ENCODE measurements around the gene ANKRD33B.

The ANKRD33B gene

GRCh38 chr5:10679336-10679988, 115.6 kb downstream of the ANKRD33B start:
- DNase-seq (ENCODE audit: low read depth) = no peak

- DNase-seq (ENCODE audit: low read depth) = no peak
These were observed 117.1 kb downstream of the ANKRD33B start for GRCh38 chr5:10680876-10681481.

GRCh38 chr5:10681731-10682679, 118.1 kb downstream of the ANKRD33B start:
- no peak for DNase-seq (ENCODE audit: low read depth)

- DNase-seq (ENCODE audit: low read depth) = no peak
These were observed 119.1 kb downstream of the ANKRD33B start for GRCh38 chr5:10682801-10683525.

GRCh38 chr5:10684303-10685086, 120.6 kb downstream of the ANKRD33B start:
- DNase-seq (ENCODE audit: low read depth) = no peak

GRCh38 chr5:10685115-10685521, 121.2 kb downstream of the ANKRD33B start:
- no peak for DNase-seq (ENCODE audit: low read depth)

- no peak for DNase-seq (ENCODE audit: low read depth)
These were observed 123.0 kb downstream of the ANKRD33B start for GRCh38 chr5:10686890-10687289.

GRCh38 chr5:10688651-10689171, 124.8 kb downstream of the ANKRD33B start:
- no peak for DNase-seq (ENCODE audit: low read depth)

GRCh38 chr5:10689391-10690081, 125.7 kb downstream of the ANKRD33B start:
- DNase-seq (ENCODE audit: low read depth) = no peak

GRCh38 chr5:10690460-10691440, 126.9 kb downstream of the ANKRD33B start:
- DNase-seq (ENCODE audit: low read depth) = no peak

GRCh38 chr5:10691826-10692785, 128.2 kb downstream of the ANKRD33B start:
- peak; percentile 70 for DNase-seq (ENCODE audit: low read depth)

- peak; percentile 56 for DNase-seq (ENCODE audit: low read depth)
These were observed 131.3 kb downstream of the ANKRD33B start for GRCh38 chr5:10695055-10695649.

- no peak for DNase-seq (ENCODE audit: low read depth)
These were observed 132.1 kb downstream of the ANKRD33B start for GRCh38 chr5:10695759-10696543.

GRCh38 chr5:10699281-10699874, 135.5 kb downstream of the ANKRD33B start:
- DNase-seq (ENCODE audit: low read depth) = no peak

- DNase-seq (ENCODE audit: low read depth) = no peak
These were observed 136.1 kb downstream of the ANKRD33B start for GRCh38 chr5:10699987-10700386.

- DNase-seq (ENCODE audit: low read depth) = no peak
These were observed 136.6 kb downstream of the ANKRD33B start for GRCh38 chr5:10700516-10700915.

Data from HS-5 (cell line).